Stimulated activated CD4-positive, alpha-beta T cell treated with anti-CD3 and anti-CD28 coated beads, Interleukin-2, amount 100 ng/mL, for 48 hours (primary cell): ENCODE data around the gene FAM222A.

Experiments used
- DNase-seq, 2 donors: peaks; one replicate each; pipeline ENCODE4 v3.0.0-alpha.2; 2020

FAM222A gene

DNA sequence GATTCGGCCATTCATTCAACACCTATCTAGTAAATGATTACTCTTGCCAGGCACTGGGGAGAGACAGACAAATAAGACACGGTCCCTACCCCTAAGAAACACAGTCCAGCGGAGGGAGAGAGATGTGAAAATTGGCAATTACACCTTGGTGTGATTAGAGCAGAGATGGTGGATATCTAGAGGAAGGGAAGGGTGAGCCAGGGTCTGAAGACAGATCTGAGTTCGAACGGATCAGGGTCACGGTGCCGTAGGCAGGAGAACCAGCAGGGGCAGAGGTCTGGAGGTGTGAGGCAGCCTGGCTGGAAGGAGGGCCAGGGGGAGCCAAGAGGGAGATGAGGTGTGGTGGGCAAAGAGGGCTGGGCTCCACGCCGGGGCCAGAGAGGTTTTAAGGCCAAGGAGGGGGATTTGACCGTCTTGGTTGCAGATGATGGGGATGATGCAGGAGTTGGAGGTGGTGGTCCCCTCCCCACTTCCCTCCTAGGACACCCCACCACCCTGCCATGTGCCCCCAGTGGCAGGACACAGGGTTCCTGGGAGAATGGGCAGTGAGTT lies 27.1 kb downstream of the FAM222A start:
- DNase-seq, result no peak

- no peak for DNase-seq
Measured at GRCh38 chr12:109741286-109741969, 27.8 kb downstream of the FAM222A start.

DNA sequence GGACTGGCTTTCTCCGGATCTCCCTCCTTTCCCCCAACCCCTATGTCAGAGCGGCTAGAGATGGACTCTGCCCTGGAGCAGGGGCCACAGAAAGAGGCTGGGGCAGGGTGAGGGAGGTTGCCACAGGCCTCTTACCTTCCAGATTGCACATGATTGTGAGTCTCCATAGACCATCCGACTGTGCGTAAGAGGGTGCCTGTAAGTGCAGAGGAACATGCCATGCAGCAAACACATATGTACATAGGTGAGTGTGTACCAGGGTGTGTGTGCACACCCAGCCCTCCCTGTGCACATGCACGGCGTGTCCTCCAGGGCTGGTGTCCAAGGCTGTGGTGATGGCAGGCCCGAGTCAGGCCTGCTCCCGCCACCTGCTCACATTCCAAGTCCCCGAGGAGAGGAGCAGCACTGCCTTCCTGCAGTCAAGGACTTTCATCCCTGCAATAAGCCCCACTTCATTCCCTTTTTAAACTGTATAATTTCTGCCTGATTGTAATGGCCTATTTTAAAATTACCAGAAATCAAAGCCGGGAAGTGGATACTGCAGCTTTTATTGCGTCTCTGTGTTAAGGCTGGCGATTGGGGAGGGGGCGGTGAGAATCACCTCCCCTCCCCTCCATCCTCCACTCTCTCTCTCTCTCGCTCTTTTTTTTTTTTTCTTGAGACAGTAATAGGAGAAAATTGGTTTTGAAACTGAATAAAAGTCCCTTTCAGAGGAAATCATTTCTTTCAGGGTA lies 28.5 kb downstream of the FAM222A start:
- no peak for DNase-seq

DNA sequence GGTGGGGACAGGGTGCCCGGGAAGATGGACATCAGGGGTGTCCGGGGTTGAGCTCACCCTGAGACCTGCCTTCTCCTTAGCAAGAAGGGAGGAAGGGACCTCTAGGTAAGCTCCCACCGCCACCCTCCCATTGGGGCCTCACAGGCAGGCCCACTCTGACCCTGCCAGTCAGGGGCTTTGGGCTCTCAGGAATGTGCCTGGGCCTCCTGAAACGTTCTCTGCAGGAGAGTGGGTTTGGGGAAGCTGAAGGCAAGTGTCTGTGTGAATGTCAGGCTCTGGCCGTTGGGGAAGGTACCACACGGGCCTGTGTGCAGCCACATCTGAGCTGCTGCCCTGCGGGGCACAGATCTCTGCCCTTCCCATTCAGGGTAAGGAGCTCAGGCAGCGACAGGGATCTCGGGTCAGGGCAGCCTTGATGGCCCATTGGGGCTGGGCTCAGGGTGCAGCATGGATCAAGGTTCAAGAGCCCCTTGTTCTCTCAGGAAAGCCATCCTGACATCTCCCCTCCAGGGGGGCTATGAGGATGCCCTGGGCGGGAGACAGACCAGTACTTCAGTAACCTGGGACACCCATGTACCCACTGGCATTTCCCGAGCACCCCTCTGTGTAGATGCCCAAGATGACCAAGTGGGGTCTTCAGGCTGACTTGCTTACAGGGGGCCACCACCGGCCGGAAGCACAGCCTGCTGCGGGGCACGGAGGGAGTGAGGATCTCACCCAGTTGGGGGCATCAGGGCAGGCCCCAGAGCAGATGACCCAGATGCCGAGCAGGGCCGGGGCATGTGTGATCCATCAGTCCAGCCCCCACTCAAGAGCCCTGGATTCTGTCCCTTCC lies 29.7 kb downstream of the FAM222A start:
- no peak for DNase-seq

DNA sequence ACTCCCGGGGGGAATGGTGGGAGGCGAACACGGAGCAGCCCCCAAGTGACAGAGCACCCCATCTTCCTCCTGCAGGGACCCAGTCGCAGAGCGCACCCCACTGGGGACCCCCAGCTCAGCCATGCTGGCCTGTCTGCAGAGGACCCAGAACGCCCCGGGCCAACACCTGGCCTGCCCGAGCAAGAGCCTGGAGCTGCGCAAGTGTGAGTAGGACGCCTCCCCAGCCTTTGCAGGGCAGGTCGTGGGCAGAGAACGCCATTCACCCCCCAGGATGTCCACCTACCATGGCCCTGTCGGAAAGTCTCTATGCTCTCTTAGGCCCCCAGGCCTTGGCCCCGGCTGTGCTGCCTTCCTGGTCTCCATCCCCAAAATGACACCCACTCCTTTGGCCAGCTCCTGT lies 30.4 kb downstream of the FAM222A start:
- no peak for DNase-seq

- no peak for DNase-seq
Measured at GRCh38 chr12:109744986-109745942, 31.6 kb downstream of the FAM222A start.

DNA sequence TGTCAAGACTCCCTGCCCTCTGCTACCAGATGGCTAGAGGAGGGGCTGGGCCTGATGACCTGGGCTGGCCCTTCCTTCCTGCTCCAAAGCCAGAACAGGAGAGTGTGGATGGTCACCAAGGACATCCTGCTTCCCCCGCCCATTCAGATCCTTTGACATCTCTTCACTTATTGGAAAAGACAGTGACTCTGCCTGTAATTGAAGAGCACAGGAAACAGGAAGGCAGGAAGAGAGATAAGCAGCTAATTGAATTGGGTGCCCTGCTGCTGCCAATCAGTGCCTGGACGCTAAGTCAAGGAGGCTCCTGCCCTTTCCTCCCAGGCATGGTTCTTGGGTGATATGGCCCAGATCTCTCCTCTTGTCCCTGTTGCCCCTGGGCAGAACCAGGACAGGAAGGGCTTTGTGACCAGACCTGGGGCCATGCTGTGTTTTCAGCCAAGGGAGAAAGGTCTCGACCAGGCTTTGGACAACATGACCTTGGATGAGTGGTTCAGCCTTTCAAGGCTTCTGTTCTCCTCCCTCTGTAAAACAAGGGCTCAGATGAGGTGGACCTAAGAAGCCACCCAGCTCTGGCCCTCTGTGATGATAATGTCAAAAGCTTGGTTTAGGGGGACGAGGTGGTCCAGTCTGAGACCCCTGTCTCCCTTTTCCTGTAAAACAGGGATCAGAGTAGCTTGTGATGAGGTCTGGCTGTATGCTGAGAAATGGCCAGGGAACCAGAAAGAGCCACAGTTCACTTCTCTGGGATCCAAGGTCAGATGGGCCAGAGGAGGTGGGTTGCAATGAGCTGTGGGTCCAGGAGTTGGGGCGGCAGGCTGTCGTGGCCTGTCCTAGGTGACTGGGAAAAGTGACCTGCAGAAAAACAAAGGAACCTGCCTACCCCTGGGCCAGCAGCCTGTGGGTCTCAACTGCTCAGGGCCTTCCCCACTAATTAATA lies 38.8 kb downstream of the FAM222A start:
- no peak for DNase-seq

DNA sequence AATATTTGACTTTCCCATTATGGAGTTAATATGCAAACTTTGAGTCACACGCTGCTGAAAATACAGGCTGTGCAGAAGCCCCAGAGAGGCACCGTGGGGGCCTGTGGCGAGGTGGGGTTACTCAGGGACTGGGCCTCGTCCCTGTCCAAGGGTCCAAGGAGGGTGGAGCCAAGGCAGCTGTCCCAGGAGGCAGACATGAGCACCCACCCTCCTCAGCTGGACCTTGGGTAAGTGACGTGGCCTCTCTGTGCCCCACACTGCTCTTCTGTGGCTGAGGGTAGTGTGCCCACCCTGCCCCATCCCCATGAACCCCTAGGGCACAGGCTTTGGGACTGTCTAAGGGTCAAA lies 39.4 kb downstream of the FAM222A start:
- DNase-seq, result no peak

DNA sequence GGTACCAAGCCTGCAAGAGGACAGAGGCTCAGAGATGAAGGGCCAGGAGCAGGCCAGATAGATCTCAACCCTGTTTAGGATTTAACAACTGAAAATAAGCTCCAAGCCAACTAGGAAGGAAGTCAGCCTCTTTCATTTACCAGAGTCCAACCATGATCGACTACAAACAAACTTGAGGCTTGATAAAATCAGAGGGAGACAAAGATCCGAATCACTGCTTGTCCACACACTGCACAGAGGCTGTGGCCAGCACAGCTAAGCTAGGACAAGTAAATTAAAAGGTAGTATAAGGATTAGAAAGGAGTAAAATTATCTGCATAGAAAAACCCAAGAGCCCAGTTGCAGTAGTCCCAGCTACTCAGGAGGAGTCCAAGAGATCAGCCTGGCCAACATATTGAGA lies 40.3 kb downstream of the FAM222A start:
- no peak for DNase-seq

- no peak for DNase-seq
Measured at GRCh38 chr12:109756457-109756856, 42.8 kb downstream of the FAM222A start.

GRCh38 chr12:109757671-109758265 lies 44.1 kb downstream of the FAM222A start:
- DNase-seq, result no peak

DNA sequence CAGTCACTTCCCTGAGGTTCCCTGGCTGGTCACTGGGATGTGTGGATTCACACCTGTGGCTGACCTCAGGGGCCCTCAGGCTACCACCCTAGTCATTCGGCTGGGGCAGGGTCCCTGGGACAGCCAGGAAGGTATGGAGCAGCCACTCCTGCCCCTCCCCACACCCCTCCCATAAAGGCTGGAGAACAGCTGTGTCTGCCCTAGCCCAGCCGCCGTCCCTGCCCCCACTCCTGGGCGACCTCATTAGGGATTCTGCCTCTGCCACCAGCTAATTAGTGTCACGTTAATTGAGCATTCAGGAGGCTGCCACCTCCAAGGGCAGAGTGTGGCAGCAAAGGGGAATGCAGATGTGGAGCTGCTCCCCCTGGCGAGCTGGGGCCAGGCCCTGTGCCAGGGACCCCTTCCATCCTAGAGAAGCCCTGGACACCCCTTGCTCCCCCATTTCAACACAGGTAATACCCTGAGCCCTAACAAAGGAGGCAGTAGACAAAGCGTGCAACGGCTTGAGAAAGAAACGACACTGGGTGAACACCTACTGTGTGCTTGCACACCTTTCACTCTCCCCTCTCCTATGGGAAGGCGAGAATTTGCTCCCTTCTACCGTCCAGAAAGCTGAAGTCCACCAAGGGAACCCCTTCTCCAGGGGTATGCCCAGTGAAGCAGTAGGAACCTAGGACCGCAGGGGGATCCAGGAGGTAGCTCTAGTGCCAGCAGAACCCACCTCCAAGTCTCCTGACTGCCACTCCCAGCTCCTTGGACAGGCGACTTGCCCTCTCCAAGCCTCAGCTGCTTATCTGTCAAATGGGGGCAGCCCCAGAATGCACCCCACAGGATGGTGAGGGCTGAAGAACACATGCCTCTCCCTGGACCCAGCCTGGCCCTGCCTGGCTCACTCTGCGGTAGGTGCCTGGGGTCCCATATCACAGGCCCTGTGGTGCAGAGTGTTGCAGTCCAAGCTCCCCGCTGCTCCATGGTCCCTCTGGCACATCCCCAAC lies 45.1 kb downstream of the FAM222A start:
- DNase-seq, result no peak

DNA sequence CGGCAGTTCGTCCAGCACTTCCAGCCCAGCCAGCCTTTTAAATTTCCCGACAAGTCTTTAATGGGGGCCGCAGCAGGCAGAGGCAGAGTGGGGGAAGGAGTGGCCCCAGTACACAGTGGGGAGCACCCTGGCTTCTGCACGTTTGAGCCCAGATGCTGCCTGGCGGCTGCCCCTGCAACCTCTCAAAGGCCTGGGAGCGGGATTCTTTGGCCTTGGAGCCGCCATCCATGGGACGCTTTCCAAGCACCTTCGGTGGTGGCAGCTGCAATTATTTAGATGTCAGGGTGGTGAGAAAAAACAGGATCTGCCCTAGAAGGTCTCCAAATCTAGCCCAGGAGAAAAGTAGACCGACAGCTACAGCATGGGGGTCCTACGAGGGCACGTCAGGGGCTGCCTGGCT lies 46.0 kb downstream of the FAM222A start:
- DNase-seq, result no peak

DNA sequence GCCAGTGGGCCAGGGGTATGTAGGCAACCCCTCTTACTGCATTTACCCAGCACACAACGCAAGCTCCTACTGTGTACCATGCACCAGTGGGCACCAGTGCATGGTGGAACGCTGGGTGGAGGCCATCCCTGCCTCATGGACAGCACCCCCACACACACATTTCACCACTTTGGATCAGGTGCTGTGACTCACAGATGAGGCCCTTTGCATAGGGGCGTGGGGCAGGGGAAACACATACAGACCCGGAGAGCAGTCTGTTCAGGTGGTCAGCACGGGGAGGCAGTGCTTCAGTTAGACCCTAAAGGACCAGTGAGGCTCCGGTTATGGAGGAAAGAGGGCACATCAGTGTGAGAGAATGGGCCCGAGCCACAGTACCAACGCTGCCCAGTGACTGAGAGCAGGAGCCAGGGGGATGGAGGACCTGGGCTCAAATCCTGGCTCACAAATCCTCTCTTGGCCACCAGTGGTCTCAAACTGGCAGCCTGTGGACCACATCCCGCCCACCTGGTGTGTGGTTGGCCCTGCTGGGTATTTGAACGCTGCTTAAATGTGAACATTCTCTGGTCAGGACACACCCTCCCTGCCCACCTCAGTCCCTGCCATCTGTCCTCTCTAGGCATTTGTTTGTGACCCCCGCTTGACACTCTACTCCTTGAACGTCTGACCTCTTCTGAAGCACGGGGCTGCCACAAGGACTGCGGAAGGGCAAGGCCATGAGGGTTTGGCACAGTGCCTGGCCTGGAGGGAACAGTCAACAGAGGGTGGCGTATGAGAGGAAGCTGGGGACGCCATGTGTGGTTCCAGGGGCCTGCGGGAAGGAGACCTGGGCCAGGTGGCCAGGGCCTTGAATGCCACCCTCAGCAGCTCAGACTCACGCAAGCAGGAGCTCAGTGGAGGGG lies 46.7 kb downstream of the FAM222A start:
- no peak for DNase-seq

- no peak for DNase-seq
Measured at GRCh38 chr12:109760930-109761921, 47.6 kb downstream of the FAM222A start.

GRCh38 chr12:109762071-109762672 lies 48.5 kb downstream of the FAM222A start:
- no peak for DNase-seq
